Gastrocnemius medialis (tissue), 4 donors: ENCODE measurements around the gene BACH1.

Source experiments
- POLR2A ChIP-seq, 2 donors: fragments of 450-650 bp; IDR thresholded peaks; one replicate each; pipeline ENCODE4 v1.6.1; 2017; ENCODE audit warnings: antibody characterized with exemption in 2 of 2, mild to moderate bottlenecking in 2 of 2, moderate library complexity in 2 of 2
- TF ChIP-seq, protein P1 (sequence below), 5 experiments: fragments of 450-650 bp in 3 of 5; fragments of 200-600 bp in 2 of 5; sonication (generic) in 2 of 5; IDR thresholded peaks in 4 of 5; conservative IDR thresholded peaks in 1 of 5; 1 replicate in 4 of 5; 2 replicates in 1 of 5; pipeline ENCODE4 v1.5.1; 2016 to 2019; ENCODE audit warnings: antibody characterized with exemption in 5 of 5, mild to moderate bottlenecking in 3 of 5, moderate library complexity in 3 of 5

DNA sequence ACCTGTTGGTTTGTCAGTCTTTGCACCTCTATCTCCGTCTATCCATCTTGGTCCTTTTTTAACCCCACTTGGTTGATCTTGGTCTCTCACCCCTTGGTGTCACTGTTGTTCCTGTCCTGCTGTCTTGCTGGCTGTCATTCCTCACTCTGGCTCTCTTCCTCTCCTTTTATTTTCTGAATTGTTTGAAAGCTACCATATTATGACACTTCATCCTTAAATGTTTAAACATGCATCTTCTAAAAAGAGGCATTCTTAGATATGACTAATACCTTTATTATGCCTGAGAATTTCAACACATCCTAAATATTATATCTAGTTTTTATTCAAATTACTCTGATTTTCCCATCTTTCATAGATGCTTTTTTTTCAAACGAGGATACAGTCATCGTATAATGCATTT, 37.0 kb downstream of the BACH1 start:
- TF ChIP-seq, protein P1, sequence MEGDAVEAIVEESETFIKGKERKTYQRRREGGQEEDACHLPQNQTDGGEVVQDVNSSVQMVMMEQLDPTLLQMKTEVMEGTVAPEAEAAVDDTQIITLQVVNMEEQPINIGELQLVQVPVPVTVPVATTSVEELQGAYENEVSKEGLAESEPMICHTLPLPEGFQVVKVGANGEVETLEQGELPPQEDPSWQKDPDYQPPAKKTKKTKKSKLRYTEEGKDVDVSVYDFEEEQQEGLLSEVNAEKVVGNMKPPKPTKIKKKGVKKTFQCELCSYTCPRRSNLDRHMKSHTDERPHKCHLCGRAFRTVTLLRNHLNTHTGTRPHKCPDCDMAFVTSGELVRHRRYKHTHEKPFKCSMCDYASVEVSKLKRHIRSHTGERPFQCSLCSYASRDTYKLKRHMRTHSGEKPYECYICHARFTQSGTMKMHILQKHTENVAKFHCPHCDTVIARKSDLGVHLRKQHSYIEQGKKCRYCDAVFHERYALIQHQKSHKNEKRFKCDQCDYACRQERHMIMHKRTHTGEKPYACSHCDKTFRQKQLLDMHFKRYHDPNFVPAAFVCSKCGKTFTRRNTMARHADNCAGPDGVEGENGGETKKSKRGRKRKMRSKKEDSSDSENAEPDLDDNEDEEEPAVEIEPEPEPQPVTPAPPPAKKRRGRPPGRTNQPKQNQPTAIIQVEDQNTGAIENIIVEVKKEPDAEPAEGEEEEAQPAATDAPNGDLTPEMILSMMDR (IDR thresholded peaks at IDR 0.05 in 4 of 5, conservative IDR thresholded peaks at IDR 0.05 in 1 of 5), result no peak
- TF ChIP-seq POLR2A (IDR thresholded peaks at IDR 0.05), result no peak
